ENCODE measurements around the gene SLC19A1.
"Not testable (repeated sequence)": the region's sequence is repeated elsewhere in the genome, so short reads cannot be mapped to it uniquely, and the experiment has no call there.

SLC19A1 gene

DNA sequence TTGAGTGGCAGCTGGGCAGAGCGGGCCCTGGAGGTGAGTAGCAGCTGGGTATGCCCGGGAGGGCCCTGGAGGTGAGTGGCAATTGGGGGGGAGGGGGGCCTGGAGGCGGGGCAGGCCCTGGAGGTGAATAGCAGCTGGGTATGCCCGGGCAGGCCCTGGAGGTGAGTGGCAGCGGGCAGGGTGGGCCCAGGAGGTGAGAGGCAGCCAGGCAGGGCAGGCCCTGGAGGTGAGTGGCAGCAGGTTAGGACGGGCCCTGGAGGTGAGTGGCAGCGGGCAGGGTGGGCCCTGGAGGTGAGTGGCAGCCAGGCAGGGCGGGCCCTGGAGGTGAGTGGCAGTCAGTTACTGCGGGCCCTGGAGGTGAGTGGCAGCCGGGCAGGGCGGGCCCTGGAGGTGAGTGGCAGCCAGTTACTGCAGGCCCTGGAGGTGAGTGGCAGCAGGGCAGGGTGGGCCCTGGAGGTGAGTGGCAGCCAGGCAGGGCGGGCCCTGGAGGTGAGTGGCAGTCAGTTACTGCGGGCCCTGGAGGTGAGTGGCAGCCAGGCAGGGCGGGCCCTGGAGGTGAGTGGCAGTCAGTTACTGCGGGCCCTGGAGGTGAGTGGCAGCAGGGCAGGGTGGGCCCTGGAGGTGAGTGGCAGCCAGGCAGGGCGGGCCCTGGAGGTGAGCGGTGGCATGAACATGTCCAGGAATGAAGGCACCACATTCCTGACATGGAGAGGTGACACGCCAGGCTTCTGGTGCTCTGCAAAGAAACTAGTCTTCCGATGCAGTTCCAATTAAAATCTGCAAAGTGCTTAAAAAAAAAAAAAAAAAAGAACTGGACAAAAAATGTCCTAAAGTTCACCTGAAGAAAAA, 14.9 kb downstream of the SLC19A1 start:
- not testable (repeated sequence) for H3K9me3 Mint-ChIP-seq, H3K27ac Mint-ChIP-seq, H3K4me1 Mint-ChIP-seq, ATAC-seq, H3K4me3 Mint-ChIP-seq, H3K27me3 Mint-ChIP-seq
- H3K36me3 Mint-ChIP-seq, result peaks cover 46% of the 10 kb centered on the region

DNA sequence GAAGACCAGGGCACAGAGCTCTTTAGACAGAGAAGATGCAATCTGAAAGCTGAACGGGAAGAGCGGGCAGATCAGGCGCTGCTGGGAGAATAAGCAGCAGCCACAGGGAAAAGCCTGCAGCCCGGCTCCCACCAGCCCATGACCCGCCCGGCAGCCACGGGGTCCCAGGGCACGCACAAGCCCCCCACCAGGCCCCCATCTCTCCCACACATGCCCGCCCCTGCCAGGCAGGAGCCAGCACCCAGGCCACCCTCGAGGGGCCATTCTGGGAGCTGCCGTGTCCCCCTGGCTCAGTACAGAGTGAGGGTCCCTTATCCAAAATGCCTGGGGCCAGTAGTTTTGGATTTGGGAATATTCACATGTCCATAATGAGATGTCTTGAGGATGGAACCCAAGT, 16.3 kb downstream of the SLC19A1 start:
- no peak overlapping the region for H3K27ac Mint-ChIP-seq
- no peak for ATAC-seq
- peaks cover 50% of the 10 kb centered on the region for H3K36me3 Mint-ChIP-seq

DNA sequence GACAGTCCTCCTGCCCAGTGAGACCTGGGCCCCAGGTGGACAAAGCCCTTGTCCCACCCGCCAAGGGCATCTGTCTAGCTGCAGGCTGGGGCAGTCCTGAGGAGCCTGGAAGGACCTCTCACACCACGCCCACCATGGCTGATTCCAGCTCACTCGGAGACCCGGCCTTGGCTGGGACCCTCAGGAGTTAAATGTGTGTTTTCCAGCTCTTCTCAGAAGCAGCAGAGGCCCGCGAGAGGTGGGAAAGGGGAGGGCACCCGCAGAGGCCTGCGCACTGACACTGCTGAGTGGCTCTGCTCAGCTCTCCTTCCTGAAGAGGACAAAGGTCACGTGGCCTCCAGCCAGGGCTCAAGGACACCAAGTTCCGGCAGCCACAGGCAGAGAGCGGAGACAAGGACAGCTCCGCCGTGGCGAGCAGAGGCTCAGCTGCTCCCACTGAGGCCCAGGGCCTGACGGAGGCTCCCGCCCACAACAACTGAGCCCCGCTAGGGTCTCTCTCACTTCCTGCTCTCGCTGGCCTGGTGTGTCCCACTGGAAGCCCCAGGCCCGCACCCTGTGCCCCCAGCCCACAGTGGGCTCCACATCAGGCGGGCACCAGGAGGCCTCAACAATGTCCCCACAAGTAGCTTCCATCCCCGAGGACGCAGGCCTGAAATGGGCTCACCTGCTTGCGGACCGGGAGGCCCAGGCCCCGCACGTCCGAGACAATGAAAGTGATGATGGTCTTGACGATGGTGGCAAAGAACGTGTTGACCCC, 16.9 kb downstream of the SLC19A1 start:
- Mint-ChIP-seq H3K36me3 (peaks cover 56% of the 10 kb centered on the region), H3K4me3 (no peak overlapping the region), H3K9me3 (peaks cover 3% of the 10 kb centered on the region), H3K27ac (no peak overlapping the region), H3K27me3 (no peaks in the 10 kb centered on the region), H3K4me1 (peaks cover 4% of the 10 kb centered on the region)
- ATAC-seq, result no peak

More for the DNA sequence above, 16.3 kb downstream of the SLC19A1 start:
- no peak overlapping the region for H3K4me3 Mint-ChIP-seq
- H3K9me3 Mint-ChIP-seq, result peaks cover 1% of the 10 kb centered on the region
- H3K27me3 Mint-ChIP-seq, result no peaks in the 10 kb centered on the region
- peaks cover 4% of the 10 kb centered on the region for H3K4me1 Mint-ChIP-seq

DNA sequence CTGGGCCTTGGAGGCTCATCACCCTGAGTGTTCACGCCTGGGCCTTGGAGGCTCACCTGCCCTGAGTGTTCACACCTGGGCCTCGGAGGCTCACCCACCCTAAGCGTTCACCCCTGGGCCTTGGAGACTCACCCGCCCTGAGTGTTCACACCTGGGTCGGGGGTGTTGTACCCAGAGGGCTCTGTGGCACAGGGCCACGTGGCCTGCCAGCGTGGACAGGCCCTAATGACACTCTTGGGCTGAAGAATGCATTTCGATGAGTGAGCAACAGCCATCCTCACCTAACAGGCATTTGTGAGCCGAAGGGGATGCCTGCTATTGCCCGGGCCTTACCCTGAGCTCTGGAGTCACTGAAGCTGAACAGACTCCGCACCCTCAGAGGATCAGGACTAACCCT, 17.5 kb downstream of the SLC19A1 start:
- no peak overlapping the region for H3K27ac Mint-ChIP-seq
- H3K27me3 Mint-ChIP-seq, result no peaks in the 10 kb centered on the region
- peaks cover 4% of the 10 kb centered on the region for H3K4me1 Mint-ChIP-seq
- H3K4me3 Mint-ChIP-seq, result no peak overlapping the region
- no peak for ATAC-seq
- H3K36me3 Mint-ChIP-seq, result peaks cover 62% of the 10 kb centered on the region
- peaks cover 8% of the 10 kb centered on the region for H3K9me3 Mint-ChIP-seq

DNA sequence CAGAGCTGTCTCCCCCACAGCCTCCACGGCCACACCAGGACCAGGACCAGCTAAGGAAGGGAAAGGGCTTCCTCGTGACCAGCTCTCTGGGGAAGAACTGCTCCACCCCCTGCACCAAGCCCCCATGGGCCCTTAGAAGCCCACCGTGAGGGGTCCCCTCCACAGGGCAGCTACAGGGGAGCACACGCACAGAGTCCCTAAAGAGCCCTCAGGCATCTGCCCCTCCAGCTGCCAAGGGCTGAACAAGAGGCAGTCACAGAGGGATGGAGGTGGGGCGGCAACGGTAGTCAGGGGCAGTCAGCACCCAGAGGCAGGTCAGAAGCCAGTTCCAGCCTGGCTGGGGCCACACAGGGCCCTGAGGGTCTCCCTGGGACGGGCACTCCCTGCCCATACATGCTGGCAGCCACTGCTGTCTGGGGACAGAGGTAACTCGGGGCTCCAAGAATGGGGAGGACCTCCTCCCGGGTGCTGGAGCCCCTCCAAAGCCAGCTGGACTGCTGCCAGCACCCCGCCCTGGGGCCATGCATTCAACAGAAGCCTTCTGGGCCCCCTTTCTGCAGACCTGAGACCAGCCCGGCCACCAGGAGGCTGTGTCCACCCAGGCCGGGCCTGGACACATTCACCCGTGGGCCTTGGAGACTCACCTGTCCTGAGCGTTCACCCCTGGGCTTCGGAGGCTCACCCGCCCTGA, 18.7 kb downstream of the SLC19A1 start:
- no peak for ATAC-seq
- Mint-ChIP-seq H3K4me3 (no peak overlapping the region), H3K9me3 (peaks cover 19% of the 10 kb centered on the region), H3K36me3 (peaks cover 74% of the 10 kb centered on the region), H3K27ac (no peak overlapping the region), H3K4me1 (peaks cover 4% of the 10 kb centered on the region), H3K27me3 (no peaks in the 10 kb centered on the region)

DNA sequence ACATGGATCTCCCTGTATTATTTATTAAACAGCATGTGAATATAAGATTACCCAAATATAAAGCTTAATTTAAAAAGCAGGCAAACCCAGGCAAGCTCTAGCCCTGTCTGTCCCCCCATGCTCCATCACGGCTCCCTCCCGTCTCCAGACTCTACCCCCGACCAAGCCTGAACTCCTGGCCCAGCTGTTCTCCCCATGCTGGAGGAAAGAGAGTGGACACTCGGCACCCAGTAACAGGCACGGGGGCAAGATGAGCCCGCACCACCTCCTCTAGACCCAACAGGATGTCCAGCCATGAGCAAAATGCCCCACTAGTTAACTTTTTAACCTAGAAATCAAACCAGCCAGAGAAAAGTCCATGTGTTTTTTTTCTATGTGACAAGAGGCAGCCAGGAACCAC, 19.3 kb downstream of the SLC19A1 start:
- peaks cover 25% of the 10 kb centered on the region for H3K9me3 Mint-ChIP-seq
- peaks cover 4% of the 10 kb centered on the region for H3K4me1 Mint-ChIP-seq
- H3K27ac Mint-ChIP-seq, result no peak overlapping the region
- no peak for ATAC-seq
- no peak overlapping the region for H3K4me3 Mint-ChIP-seq
- H3K36me3 Mint-ChIP-seq, result peaks cover 74% of the 10 kb centered on the region
- no peaks in the 10 kb centered on the region for H3K27me3 Mint-ChIP-seq

DNA sequence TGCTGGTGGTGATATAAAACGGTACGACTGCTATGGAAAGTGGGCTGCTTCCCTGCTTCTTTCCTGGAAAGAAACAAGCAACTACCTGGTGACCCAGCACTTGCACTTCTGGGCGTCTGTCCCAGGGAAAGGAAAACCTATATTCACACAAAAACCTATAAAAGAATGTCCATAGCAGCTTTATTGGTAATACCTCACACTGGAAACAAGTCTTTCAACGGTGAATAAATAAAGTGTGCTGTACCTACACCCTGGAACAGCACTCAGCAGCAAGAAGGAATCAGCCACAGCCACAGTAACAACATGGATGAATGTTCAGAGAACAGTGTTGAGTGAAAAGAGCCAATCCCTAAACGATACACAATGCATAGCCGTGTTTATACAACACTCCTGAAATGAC, 19.9 kb downstream of the SLC19A1 start:
- peaks cover 29% of the 10 kb centered on the region for H3K9me3 Mint-ChIP-seq
- H3K27ac Mint-ChIP-seq, result no peak overlapping the region
- H3K4me3 Mint-ChIP-seq, result no peak overlapping the region
- ATAC-seq, result no peak
- H3K36me3 Mint-ChIP-seq, result peaks cover 76% of the 10 kb centered on the region
- H3K4me1 Mint-ChIP-seq, result peaks cover 4% of the 10 kb centered on the region
- H3K27me3 Mint-ChIP-seq, result no peaks in the 10 kb centered on the region

DNA sequence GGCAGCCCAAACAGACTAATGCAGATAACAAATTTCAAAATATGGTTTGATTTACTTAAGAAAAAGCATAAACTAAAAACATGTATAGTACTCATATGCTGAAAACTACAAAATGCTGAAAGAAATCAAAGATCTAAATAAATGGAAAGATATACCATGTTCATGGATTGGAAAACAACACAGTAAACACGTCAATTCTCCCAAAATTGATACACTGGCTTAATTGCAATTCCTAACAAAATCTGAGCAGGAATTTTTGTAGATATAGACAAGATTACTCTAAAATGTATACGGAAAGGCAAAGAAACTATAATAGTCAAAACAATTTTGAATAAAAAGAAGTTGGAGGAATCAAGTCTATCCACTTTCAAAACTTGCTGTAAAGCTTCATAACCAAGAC, 21.0 kb downstream of the SLC19A1 start:
- Mint-ChIP-seq H3K9me3 (peaks cover 30% of the 10 kb centered on the region), H3K27ac (no peak overlapping the region), H3K4me1 (peaks cover 4% of the 10 kb centered on the region), H3K36me3 (peaks cover 79% of the 10 kb centered on the region), H3K4me3 (no peak overlapping the region), H3K27me3 (no peaks in the 10 kb centered on the region)
- ATAC-seq, result no peak

DNA sequence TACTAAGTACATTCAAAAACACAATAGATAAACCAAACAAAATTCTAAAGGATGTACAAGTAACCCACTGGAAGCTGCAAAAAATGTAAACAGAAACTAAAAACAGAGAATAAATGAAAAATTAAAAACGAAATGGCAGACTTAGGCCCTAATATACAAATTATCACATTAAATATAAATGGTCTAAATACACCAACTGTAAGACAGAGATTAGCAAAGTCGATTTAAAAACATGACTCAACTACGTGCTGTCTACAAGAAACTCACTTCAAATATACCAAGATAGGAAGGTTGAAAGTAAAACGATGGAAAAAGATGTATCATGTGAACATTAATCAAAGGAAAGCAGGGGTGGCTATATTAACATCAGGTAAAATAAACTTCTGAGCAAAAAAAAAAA, 23.1 kb downstream of the SLC19A1 start:
- peaks cover 90% of the 10 kb centered on the region for H3K36me3 Mint-ChIP-seq

DNA sequence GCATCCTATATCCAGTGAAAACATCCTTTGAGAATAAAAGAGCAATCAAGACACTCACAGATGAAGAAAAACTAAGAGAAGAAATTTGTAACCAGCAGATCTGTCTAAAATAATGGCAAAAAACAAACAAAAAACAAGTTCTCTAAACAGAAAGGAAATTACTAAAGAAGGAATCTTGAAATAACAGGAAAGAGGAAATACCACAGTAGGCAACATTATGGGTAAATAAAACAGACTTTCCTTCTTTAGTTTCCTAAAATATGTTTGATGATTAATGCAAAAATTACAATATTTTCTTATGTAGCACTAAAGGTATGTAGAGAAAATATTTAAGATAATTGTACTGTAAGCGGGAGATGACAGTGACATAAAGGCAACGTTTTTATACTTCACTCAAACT, 23.5 kb downstream of the SLC19A1 start:
- no peak overlapping the region for H3K27ac Mint-ChIP-seq
- H3K36me3 Mint-ChIP-seq, result peaks cover 94% of the 10 kb centered on the region
- ATAC-seq, result no peak
- H3K4me1 Mint-ChIP-seq, result peaks cover 4% of the 10 kb centered on the region
- peaks cover 30% of the 10 kb centered on the region for H3K9me3 Mint-ChIP-seq
- no peaks in the 10 kb centered on the region for H3K27me3 Mint-ChIP-seq
- no peak overlapping the region for H3K4me3 Mint-ChIP-seq

More for the DNA sequence above, 23.1 kb downstream of the SLC19A1 start:
- Mint-ChIP-seq H3K4me1 (peaks cover 4% of the 10 kb centered on the region), H3K27ac (no peak overlapping the region), H3K27me3 (no peaks in the 10 kb centered on the region), H3K4me3 (no peak overlapping the region), H3K9me3 (peaks cover 30% of the 10 kb centered on the region)
- no peak for ATAC-seq

DNA sequence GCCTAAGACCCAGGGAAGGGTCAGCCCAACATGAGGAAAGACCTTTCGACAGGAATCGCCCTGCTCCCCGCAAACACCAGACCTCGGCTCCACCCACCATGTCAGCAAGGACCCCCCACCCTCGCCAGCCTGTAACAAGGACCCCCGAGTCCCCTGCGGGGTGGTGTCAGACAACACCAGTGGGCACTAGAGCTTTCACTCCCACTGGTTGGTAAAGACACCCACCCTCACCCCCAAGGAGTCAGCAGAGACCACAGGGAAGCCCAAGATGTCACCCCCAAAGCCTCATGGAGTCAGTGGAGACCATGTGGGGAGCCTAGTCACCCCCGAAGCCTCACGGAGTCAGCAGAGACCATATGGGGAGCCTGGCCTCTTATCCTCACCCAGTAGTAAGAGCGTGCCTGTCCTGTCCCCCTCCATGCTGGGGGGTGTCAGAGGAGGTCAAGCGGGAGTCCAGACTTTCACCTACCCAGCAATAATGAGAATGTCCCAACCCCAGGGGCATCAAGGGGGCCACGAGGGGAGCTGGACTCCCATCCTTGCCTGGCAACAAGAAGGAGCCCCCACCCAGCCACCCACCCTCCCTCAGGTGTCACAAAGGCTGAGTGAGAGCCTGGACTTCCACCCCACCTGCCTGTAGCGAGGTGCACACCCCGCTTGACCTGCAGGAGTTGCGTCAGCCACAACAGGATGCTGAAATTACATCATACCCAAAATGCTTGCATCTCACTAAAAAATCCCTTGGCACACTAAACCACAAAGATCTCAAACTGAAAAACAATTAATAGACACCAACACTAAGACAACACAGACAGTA, 24.8 kb downstream of the SLC19A1 start:
- Mint-ChIP-seq H3K27me3 (no peaks in the 10 kb centered on the region), H3K9me3 (peaks cover 30% of the 10 kb centered on the region), H3K4me1 (peaks cover 4% of the 10 kb centered on the region), H3K27ac (no peak overlapping the region), H3K36me3 (peaks cover 86% of the 10 kb centered on the region), H3K4me3 (no peak overlapping the region)
- ATAC-seq, result no peak

DNA sequence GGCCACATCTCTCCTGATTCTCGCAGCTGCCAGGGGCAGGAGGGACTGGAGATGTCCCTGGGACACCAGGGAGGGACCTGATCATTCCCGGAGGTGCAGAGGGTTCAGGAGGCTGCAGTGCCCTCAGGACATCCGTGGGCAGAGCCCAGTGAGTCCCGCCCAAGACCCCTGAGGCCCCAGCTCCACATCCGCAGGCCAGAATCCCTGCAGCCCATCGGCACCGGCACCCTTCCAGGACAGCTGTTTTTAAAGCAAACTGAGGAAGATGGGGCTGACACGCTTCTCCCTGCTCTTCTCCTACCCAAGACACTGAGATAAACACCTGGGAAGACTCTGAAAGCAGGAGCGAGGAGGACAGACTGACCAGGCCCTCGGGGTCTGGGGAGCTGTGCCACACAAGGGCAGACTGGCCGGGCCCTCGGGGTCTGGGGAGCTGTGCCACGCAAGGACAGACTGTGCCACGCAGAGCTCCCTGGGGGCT, 25.5 kb downstream of the SLC19A1 start:
- ATAC-seq, result no peak
- Mint-ChIP-seq H3K4me3 (no peak overlapping the region), H3K9me3 (peaks cover 30% of the 10 kb centered on the region), H3K27me3 (no peaks in the 10 kb centered on the region), H3K4me1 (peaks cover under 1% of the 10 kb centered on the region), H3K36me3 (peaks cover 79% of the 10 kb centered on the region), H3K27ac (no peak overlapping the region)

DNA sequence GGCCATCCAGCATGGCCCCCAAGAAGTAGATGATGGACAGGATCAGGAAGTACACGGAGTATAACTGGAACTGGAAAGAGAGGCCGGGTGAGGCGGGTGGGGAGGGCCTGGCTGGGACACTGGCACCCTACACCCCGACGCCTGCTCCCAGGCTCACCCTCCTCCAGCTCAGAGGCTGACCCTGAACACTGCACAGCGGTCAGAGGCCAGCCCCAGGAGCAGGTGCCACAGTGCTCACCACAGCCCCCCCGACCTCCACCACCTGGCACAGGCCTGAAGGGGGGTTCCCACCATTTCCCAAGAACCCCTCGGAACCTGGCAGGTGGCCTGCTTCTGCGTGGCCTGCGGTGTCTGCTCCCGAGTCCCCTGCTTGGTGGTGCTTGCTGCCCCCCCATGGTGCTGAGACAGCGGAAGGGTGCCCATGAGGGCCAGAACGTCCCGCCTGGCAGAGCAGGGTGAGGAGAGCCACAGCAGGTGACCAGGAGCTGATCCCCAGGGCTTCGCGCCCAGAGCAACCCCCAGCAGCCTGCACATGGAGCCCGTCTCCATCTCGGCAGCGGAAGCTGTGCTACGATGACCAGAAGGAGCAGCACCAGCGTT, 26.1 kb downstream of the SLC19A1 start:
- Mint-ChIP-seq H3K27ac (no peak overlapping the region), H3K4me3 (no peak overlapping the region), H3K9me3 (peaks cover 30% of the 10 kb centered on the region), H3K27me3 (no peaks in the 10 kb centered on the region), H3K36me3 (peaks cover 73% of the 10 kb centered on the region), H3K4me1 (no peaks in the 10 kb centered on the region)
- no peak for ATAC-seq

DNA sequence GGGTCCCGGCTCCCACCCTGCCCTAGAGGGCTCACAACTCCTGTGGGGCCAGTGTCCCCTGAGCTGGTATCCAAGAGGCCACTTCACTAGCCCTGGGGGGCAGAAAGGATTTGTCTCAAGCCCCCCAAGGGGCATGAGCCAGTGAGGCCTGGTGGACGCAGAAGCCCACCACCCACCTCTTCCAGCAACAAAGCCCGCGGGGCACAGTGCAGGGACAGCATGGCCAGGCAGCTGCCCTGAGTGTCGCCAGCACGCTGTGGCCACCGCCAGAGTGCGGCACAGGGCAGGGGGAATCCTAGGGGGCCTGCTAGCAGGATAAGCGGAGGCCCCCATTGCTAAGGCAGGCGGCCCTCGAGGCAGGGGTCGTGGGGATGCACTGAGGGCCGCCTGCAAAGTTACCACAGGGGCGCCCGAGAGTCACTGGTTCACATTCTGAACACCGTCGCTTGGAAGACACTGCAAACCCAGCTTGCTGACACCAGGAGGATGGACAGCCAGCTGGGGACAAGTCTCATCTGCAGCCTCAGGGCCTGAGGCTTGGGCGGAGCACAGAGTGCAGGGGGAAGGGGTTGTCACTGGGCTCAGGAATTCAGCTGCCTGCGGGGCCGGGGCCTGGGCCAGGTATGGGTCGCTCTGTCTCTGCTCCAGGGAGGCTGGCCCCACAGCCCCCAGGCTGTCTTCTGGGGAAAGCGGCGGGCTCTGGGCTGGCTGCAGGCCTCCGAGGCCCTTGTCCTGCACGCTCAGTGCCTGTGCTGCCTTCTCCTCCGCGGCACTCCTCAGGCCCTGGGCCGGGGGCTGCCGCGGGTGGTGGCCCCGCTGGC, 26.8 kb downstream of the SLC19A1 start:
- Mint-ChIP-seq H3K27ac (no peak overlapping the region), H3K9me3 (peaks cover 27% of the 10 kb centered on the region), H3K27me3 (no peaks in the 10 kb centered on the region), H3K4me1 (no peaks in the 10 kb centered on the region), H3K36me3 (peaks cover 66% of the 10 kb centered on the region), H3K4me3 (no peak overlapping the region)
- ATAC-seq, result no peak

All from stimulated activated memory B cell treated with anti-CD40 and anti-IgM and Interleukin-4, amounts not matched to agents 10 μg/mL and 1 μg/mL and 100 μg/mL, for 72 hours (primary cell).